ENCODE results near the gene NOL4L.

GRCh38 chr20:32611868-32612267 lies 26.7 kb upstream of the NOL4L start:
- TF ChIP-seq TAF1 (IDR thresholded peaks at IDR 0.05; ENCODE audit: low read depth, low read length) (no peak), POLR2A (IDR thresholded peaks at IDR 0.05; ENCODE audit: low read depth, low read length) (no peak), POLR2AphosphoS5 (IDR thresholded peaks at IDR 0.05; ENCODE audit: low read depth, low read length) (no peak), SPI1 (IDR thresholded peaks at IDR 0.05; ENCODE audit: low read depth, low read length) (no peak), POU2F2 (IDR thresholded peaks at IDR 0.05; ENCODE audit: low read depth, low read length) (no peak)
